ENCODE data around the gene ZNF526. TPM values are rescaled to one million over a fixed set of nuclear protein-coding genes. Genes with fewer than 3 reads are reported as not detected.

ZNF526 gene
- total RNA-seq, 1 experiment from 2014 or later = 21.3 TPM

DNA sequence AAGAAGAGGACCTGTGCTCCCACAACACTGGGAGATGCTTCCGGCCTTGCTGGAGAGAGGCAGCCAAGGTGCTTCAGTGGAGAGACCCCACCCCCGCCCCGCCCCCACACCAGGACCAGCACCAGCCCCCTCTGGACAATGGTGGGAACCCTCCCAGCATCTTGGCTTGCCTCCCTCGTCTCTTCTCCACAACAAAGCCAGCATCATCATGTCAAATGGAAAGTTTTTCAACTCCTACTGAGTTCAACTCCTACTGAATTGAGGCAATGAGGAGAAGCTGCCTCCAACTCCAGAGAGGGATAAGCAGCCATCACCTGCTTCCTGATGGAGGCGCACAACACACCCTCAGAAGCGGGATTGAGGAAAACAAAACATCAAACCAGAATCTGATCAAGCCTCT, 15.4 kb upstream of the ZNF526 start:
- no peaks in the 10 kb centered on the region for H3K27me3 ChIP-seq (replicated peaks; ENCODE audit: insufficient read depth, low read depth, low read length, poor library complexity)
- TF ChIP-seq, protein P1, sequence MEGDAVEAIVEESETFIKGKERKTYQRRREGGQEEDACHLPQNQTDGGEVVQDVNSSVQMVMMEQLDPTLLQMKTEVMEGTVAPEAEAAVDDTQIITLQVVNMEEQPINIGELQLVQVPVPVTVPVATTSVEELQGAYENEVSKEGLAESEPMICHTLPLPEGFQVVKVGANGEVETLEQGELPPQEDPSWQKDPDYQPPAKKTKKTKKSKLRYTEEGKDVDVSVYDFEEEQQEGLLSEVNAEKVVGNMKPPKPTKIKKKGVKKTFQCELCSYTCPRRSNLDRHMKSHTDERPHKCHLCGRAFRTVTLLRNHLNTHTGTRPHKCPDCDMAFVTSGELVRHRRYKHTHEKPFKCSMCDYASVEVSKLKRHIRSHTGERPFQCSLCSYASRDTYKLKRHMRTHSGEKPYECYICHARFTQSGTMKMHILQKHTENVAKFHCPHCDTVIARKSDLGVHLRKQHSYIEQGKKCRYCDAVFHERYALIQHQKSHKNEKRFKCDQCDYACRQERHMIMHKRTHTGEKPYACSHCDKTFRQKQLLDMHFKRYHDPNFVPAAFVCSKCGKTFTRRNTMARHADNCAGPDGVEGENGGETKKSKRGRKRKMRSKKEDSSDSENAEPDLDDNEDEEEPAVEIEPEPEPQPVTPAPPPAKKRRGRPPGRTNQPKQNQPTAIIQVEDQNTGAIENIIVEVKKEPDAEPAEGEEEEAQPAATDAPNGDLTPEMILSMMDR (conservative IDR thresholded peaks at IDR 0.05; ENCODE audit: low read depth, low read length) = no peak
- no peak for TF ChIP-seq EZH2 (IDR thresholded peaks at IDR 0.05; ENCODE audit: borderline replicate concordance, low read depth, low read length, poor library complexity, severe bottlenecking)
- intact Hi-C loops (cut with micrococcal nuclease; ENCODE audit: unreplicated experiment) = no loop called here
- ChIA-PET CTCF (no interaction called here), POLR2A (ENCODE audit: low non-redundant PET) (no interaction called here)
- peaks cover 66% of the 10 kb centered on the region for H3K36me3 ChIP-seq (ENCODE audit: insufficient read depth, low read length, poor library complexity, severe bottlenecking)
- BruUV-seq (replicated peaks) = no TSS peak
- no peaks in the 10 kb centered on the region for H3K4me1 ChIP-seq (ENCODE audit: insufficient read depth, low read length, poor library complexity, severe bottlenecking)
- H3K27ac ChIP-seq (ENCODE audit: low read depth, low read length, poor library complexity, severe bottlenecking) = no peak overlapping the region
- no peak for DNase-seq (ENCODE audit: low spot score)
- no peak overlapping the region for H3K4me3 ChIP-seq (ENCODE audit: low read depth, low read length, poor library complexity, severe bottlenecking)
- H3K9me3 ChIP-seq (ENCODE audit: low read depth, low read length, poor library complexity, severe bottlenecking) = no peaks in the 10 kb centered on the region

DNA sequence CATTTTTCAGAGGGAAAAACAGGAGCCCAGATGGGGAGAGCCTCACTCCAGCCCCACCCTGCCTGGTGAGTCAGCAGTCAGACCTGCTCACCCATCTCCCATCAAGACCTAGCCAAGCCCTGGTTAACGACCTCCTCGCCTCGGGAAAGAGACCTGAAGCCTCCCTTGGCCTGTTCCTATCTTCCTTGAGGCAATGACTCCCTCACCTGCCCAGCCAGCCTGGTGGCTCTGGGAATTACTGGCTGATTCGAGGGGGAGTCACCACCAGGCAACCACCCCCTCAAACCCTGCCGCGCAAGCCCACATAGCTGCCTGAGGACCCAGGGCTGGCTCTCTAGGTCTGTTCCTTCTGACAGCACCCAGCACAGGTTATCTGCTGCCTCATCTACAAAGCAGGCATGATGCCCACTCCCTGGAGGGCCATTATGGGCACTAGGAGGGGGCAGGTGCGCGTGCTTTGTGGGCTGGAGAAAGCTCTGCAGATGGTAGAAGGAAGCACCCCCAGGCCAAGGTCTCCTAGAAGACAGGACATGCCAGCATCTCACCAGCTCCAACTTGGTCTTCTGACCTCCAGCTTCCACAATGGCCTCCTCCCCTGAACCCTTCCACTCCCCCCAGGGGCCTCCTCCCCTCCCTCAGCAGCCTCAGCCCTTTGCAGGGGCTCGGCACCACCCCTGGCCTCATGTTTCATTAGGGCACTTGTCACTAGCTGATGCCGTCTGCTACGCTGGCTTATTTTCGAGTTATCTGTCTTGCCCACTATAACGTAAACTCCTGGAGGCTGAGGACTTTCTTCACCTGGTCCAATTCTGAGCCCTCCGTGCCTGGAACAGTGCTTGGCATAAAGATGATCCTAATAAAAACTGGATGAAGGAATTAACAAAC, 13.0 kb upstream of the ZNF526 start:
- H3K9me3 ChIP-seq (ENCODE audit: low read depth, low read length, poor library complexity, severe bottlenecking) = no peaks in the 10 kb centered on the region
- intact Hi-C loops (cut with micrococcal nuclease; ENCODE audit: unreplicated experiment) = no loop called here
- no peaks in the 10 kb centered on the region for H3K27me3 ChIP-seq (replicated peaks; ENCODE audit: insufficient read depth, low read depth, low read length, poor library complexity)
- ChIA-PET CTCF (interaction anchor here (0.6 kb wide), 1 partner anchor 75 kb away, joined by 3 read pairs; no protein-coding TSS in a partner anchor), POLR2A (ENCODE audit: low non-redundant PET) (no interaction called here)
- H3K4me1 ChIP-seq (ENCODE audit: insufficient read depth, low read length, poor library complexity, severe bottlenecking) = no peaks in the 10 kb centered on the region
- DNase-seq (ENCODE audit: low spot score) = no peak
- TF ChIP-seq, protein P1 (conservative IDR thresholded peaks at IDR 0.05; ENCODE audit: low read depth, low read length) = no peak
- no peak for TF ChIP-seq EZH2 (IDR thresholded peaks at IDR 0.05; ENCODE audit: borderline replicate concordance, low read depth, low read length, poor library complexity, severe bottlenecking)
- H3K36me3 ChIP-seq (ENCODE audit: insufficient read depth, low read length, poor library complexity, severe bottlenecking) = peaks cover 69% of the 10 kb centered on the region
- H3K4me3 ChIP-seq (ENCODE audit: low read depth, low read length, poor library complexity, severe bottlenecking) = no peak overlapping the region
- no TSS peak for BruUV-seq (replicated peaks)
- no peak overlapping the region for H3K27ac ChIP-seq (ENCODE audit: low read depth, low read length, poor library complexity, severe bottlenecking)

DNA sequence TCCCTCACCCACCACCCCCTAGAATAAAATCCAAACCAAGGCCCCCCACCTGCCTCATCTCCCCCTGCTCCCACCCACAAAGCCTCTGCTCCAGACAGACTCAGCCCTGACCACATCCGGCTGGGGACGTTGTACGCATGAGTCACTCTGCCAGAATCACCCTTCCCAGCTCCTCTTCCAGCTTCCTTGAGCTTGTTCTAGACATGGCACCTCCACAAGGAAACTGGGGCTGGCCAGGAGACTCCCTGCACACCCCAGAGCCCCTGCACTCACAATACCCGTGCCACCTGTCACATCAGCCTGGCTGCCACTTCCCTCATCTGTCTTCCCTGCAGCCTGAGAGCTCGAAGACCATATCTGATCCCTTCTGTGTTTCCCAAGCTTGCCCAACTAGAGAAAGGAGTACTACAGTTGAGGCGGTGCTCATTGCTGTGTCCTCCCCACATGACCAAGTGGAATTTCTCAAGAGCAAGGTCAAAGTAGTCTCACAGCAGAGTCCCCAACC, 12.3 kb upstream of the ZNF526 start:
- BruUV-seq (replicated peaks) = no TSS peak
- Histone ChIP-seq H3K9me3 (ENCODE audit: low read depth, low read length, poor library complexity, severe bottlenecking) (no peaks in the 10 kb centered on the region), H3K27ac (ENCODE audit: low read depth, low read length, poor library complexity, severe bottlenecking) (no peak overlapping the region), H3K4me3 (ENCODE audit: low read depth, low read length, poor library complexity, severe bottlenecking) (no peak overlapping the region), H3K27me3 (replicated peaks; ENCODE audit: insufficient read depth, low read depth, low read length, poor library complexity) (no peaks in the 10 kb centered on the region), H3K4me1 (ENCODE audit: insufficient read depth, low read length, poor library complexity, severe bottlenecking) (no peaks in the 10 kb centered on the region), H3K36me3 (ENCODE audit: insufficient read depth, low read length, poor library complexity, severe bottlenecking) (peaks cover 65% of the 10 kb centered on the region)
- TF ChIP-seq, protein P1 (conservative IDR thresholded peaks at IDR 0.05; ENCODE audit: low read depth, low read length) = no peak
- TF ChIP-seq EZH2 (IDR thresholded peaks at IDR 0.05; ENCODE audit: borderline replicate concordance, low read depth, low read length, poor library complexity, severe bottlenecking) = no peak
- ChIA-PET POLR2A (ENCODE audit: low non-redundant PET) (no interaction called here), CTCF (interaction anchor here (0.6 kb wide), 1 partner anchor 76 kb away, joined by 3 read pairs; no protein-coding TSS in a partner anchor)
- intact Hi-C loops (cut with micrococcal nuclease; ENCODE audit: unreplicated experiment) = no loop called here
- DNase-seq (ENCODE audit: low spot score) = no peak

All from A673 (cell line).